Upper lobe of right lung (tissue), 1 donor: ENCODE results near the gene ERCC6L2. TPM values are rescaled to one million over a fixed set of nuclear protein-coding genes. Genes with fewer than 3 reads are reported as not detected.

Experiments
- ATAC-seq: fragments of 200-7000 bp; cut with Tn5 transposase; one replicate; pipeline ENCODE4 v1.9.1; 2020; ENCODE audit warnings: mild to moderate bottlenecking, moderate library complexity
- DNase-seq: peaks from one replicate; pipeline ENCODE4 v3.0.0-alpha.2; 2020
- H3K27ac ChIP-seq: fragments of 200-600 bp; one replicate; pipeline ENCODE4 v1.8.0; 2022
- H3K27me3 ChIP-seq: fragments of 200-600 bp; one replicate; pipeline ENCODE4 v1.8.0; 2022; ENCODE audit warnings: mild to moderate bottlenecking
- H3K36me3 ChIP-seq: fragments of 200-600 bp; one replicate; pipeline ENCODE4 v1.8.0; 2022
- H3K4me1 ChIP-seq: fragments of 200-600 bp; one replicate; pipeline ENCODE4 v1.8.0; 2022
- H3K4me3 ChIP-seq: fragments of 200-600 bp; one replicate; pipeline ENCODE4 v1.8.0; 2022; ENCODE audit warnings: mild to moderate bottlenecking
- H3K9me3 ChIP-seq: fragments of 200-600 bp; one replicate; pipeline ENCODE4 v1.8.0; 2022
- CTCF ChIP-seq: fragments of 200-600 bp; IDR thresholded peaks from one replicate; pipeline ENCODE4 v1.8.0; 2022; ENCODE audit warnings: antibody characterized with exemption
- intact Hi-C: fragments of 100-400 bp; cut with DNase I; formaldehyde crosslinking; loops from one replicate; pipeline ENCODE4 v1.11.0; 2022
- total RNA-seq: library from RNA; stranded (reverse); fragmentation: NEBNext Ultra II Directional; extraction: Animal tissue kit (Norgen Biotek cat#: 25700); gene quantifications from one replicate; pipeline ENCODE4 v1.2.1, GENCODE V29; 2021
- donor health status: DM: no; HTN: yes; CAD: no; lungs with severe emphysema.

The ERCC6L2 gene
- total RNA-seq, 1 donor from 2014 or later, result 43.8 TPM

GRCh38 chr9:95864852-95865580, 10.5 kb upstream of the ERCC6L2 start:
- TF ChIP-seq CTCF, result no peak
- Histone ChIP-seq H3K4me1 (no peaks in the 10 kb centered on the region), H3K27me3 (no peaks in the 10 kb centered on the region), H3K27ac (no peak overlapping the region), H3K36me3 (no peaks in the 10 kb centered on the region), H3K4me3 (no peak overlapping the region), H3K9me3 (peaks cover 5% of the 10 kb centered on the region)
- DNase-seq (no peak), ATAC-seq (no peak)
- intact Hi-C loops, result no loop called here

DNA sequence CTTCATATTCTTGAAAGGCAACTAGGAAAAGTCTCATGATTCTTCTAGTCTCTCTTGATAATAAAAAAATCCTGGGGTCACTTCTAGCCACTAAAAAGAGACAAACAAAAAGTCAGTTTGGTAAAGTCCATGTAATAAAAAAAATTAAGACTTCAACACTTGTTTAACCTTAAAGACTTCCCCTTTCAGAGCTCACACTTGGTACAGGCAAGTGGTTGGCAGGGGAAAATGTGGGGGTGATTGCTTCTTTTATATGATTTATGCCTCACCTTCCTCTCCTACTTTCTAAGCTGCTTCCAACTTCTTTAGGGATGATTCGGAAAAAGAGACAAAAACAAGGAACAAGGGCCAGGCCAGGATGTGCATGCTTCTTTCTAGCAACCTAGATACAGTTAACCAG, 5.1 kb upstream of the ERCC6L2 start:
- Histone ChIP-seq H3K27me3 (no peaks in the 10 kb centered on the region), H3K36me3 (peaks cover 7% of the 10 kb centered on the region), H3K27ac (no peak overlapping the region), H3K9me3 (no peaks in the 10 kb centered on the region), H3K4me3 (no peak overlapping the region), H3K4me1 (peaks cover 10% of the 10 kb centered on the region)
- TF ChIP-seq CTCF, result no peak
- ATAC-seq, result no peak
- intact Hi-C loops, result no loop called here
- no peak for DNase-seq

DNA sequence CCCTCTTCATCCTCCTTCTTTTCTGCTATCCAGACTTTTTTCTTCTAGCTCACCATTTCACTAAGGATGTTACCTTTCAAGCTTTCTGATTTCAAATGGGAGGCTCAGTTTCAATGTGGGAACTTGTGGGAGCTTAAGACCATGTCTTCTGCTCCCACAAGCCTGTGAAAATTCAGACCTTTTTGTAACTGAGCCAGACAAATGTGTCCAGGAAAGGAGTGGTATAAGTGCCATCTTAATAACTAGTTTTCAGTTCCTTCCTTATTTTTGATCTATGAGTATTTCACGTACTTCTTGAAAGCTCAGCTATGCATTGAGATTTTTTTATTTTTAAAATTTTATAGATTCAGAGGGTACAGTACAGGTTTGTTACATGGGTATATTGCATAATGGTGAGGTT, 4.6 kb upstream of the ERCC6L2 start:
- intact Hi-C loops, result no loop called here
- DNase-seq, result no peak
- Histone ChIP-seq H3K4me1 (peaks cover 10% of the 10 kb centered on the region), H3K27me3 (no peaks in the 10 kb centered on the region), H3K4me3 (no peak overlapping the region), H3K36me3 (peaks cover 7% of the 10 kb centered on the region), H3K27ac (no peak overlapping the region), H3K9me3 (no peaks in the 10 kb centered on the region)
- TF ChIP-seq CTCF, result no peak
- ATAC-seq, result no peak

DNA sequence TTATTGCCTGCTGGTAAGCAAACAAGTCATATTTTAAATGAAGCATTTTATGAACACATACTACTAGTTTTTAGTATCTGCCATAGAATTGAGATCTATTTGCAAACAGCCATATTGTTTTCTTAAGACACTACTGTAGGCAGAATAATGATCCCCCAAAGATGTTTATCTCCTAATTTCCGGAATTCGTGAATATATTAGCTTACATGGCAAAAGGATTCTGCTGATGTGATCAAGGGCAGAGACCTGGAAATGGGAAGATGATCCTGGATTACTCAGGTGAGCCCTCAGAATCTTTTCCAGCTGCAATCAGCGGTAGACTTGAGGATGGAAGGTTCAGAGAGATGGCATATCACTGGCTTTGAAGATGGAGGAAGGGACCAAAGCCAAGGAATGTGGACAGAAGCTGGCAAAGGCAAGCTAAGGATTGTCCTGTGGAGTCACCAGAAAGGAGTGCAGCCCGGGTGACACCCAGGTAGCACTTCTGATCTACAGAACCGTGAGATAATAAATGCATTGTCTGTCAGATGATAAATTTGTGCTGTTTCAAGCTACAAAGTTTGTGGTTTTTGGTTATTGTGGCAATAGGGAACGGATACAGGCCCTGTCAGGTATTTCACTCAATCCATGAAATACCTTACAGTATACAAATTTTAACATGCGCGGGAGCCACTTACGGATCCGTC, 1.0 kb upstream of the ERCC6L2 start:
- H3K4me1 ChIP-seq, result peaks cover 10% of the 10 kb centered on the region
- TF ChIP-seq CTCF, result no peak
- H3K27me3 ChIP-seq, result no peaks in the 10 kb centered on the region
- no peak overlapping the region for H3K4me3 ChIP-seq
- intact Hi-C loops, result no loop called here
- H3K27ac ChIP-seq, result no peak overlapping the region
- DNase-seq, result no peak
- no peaks in the 10 kb centered on the region for H3K9me3 ChIP-seq
- ATAC-seq, result no peak
- peaks cover 7% of the 10 kb centered on the region for H3K36me3 ChIP-seq

GRCh38 chr9:95874989-95875304, 544 bp upstream of the ERCC6L2 start:
- no peak overlapping the region for H3K4me3 ChIP-seq
- H3K9me3 ChIP-seq, result no peaks in the 10 kb centered on the region
- intact Hi-C loops, result no loop called here
- no peaks in the 10 kb centered on the region for H3K27me3 ChIP-seq
- H3K36me3 ChIP-seq, result peaks cover 7% of the 10 kb centered on the region
- no peak for TF ChIP-seq CTCF
- ATAC-seq (peak; percentile 52), DNase-seq (peak; percentile 84)
- no peak overlapping the region for H3K27ac ChIP-seq
- H3K4me1 ChIP-seq, result peaks cover 11% of the 10 kb centered on the region

GRCh38 chr9:95876138-95876444, 600 bp downstream of the ERCC6L2 start:
- intact Hi-C loops, result no loop called here
- Histone ChIP-seq H3K27ac (no peak overlapping the region), H3K36me3 (peaks cover 7% of the 10 kb centered on the region), H3K27me3 (no peaks in the 10 kb centered on the region), H3K4me1 (peaks cover 15% of the 10 kb centered on the region), H3K4me3 (no peak overlapping the region), H3K9me3 (no peaks in the 10 kb centered on the region)
- ATAC-seq (no peak), DNase-seq (no peak)
- no peak for TF ChIP-seq CTCF
